Liver (tissue), 9 donors: ENCODE results near the gene TIAM2. TPM values are rescaled to one million over a fixed set of nuclear protein-coding genes. Genes with fewer than 3 reads are reported as not detected.

ENCODE experiments used
- DNase-seq: peaks from one replicate; pipeline ENCODE4 v3.0.0-alpha.2; 2017; ENCODE audit warnings: low spot score
- H3K27ac ChIP-seq, 2 donors: one replicate each; pipeline ENCODE4 v1.7.0; 2013; ENCODE audit warnings: inconsistent platforms in 2 of 2, low read length in 2 of 2, control low read depth in 1 of 2, low read depth in 1 of 2, mild to moderate bottlenecking in 1 of 2
- H3K27me3 ChIP-seq, 4 donors: one replicate each; pipeline versions ENCODE4 v1.6.1 to v1.7.0; 2013; ENCODE audit warnings: low read length in 3 of 4, inconsistent platforms in 1 of 4, mild to moderate bottlenecking in 1 of 4, moderate library complexity in 1 of 4; ENCODE audit not compliant: control insufficient read depth in 4 of 4, insufficient read depth in 4 of 4
- H3K36me3 ChIP-seq, 4 donors: one replicate each; pipeline versions ENCODE4 v1.6.1 to v1.7.0; 2013; ENCODE audit warnings: low read length in 3 of 4, mild to moderate bottlenecking in 3 of 4, low read depth in 1 of 4, moderate library complexity in 1 of 4; ENCODE audit not compliant: control insufficient read depth in 4 of 4, insufficient read depth in 3 of 4
- H3K4me1 ChIP-seq, 4 donors: one replicate each; pipeline versions ENCODE4 v1.6.1 to v1.7.0; 2013; ENCODE audit warnings: low read length in 3 of 4, mild to moderate bottlenecking in 3 of 4, moderate library complexity in 1 of 4; ENCODE audit not compliant: control insufficient read depth in 4 of 4, insufficient read depth in 4 of 4
- H3K4me3 ChIP-seq, 3 donors: one replicate each; pipeline versions ENCODE4 v1.6.1 to v1.7.0; 2013; ENCODE audit warnings: low read length in 3 of 3, control low read depth in 1 of 3, low read depth in 1 of 3, mild to moderate bottlenecking in 1 of 3
- H3K9ac ChIP-seq, 2 donors: one replicate each; pipeline ENCODE4 v1.7.0; 2013; ENCODE audit warnings: low read length in 2 of 2, mild to moderate bottlenecking in 2 of 2, moderate library complexity in 2 of 2, control low read depth in 1 of 2, low read depth in 1 of 2
- H3K9me3 ChIP-seq, 4 donors: one replicate each; pipeline versions ENCODE4 v1.6.1 to v1.7.0; 2013; ENCODE audit warnings: low read length in 3 of 4; ENCODE audit not compliant: control insufficient read depth in 4 of 4
- EGR1 ChIP-seq, 2 donors: IDR thresholded peaks; 2 replicates each; pipeline ENCODE4 v1.6.1; 2016 to 2018; ENCODE audit warnings: antibody characterized with exemption in 2 of 2, low read depth in 2 of 2
- FOXA2 ChIP-seq: IDR thresholded peaks from 2 replicates; pipeline ENCODE4 v1.6.1; 2016; ENCODE audit warnings: antibody characterized with exemption
- GABPA ChIP-seq, 2 donors: IDR thresholded peaks in 1 of 2; conservative IDR thresholded peaks in 1 of 2; 2 replicates each; pipeline ENCODE4 v1.6.1; 2016; ENCODE audit warnings: antibody characterized with exemption in 2 of 2, mild to moderate bottlenecking in 1 of 2, moderate library complexity in 1 of 2
- HNF4A ChIP-seq, 2 donors: conservative IDR thresholded peaks; 2 replicates each; pipeline ENCODE4 v1.6.1; 2016; ENCODE audit warnings: antibody characterized with exemption in 2 of 2, mild to moderate bottlenecking in 2 of 2
- HNF4G ChIP-seq: IDR thresholded peaks from 2 replicates; pipeline ENCODE4 v1.6.1; 2016; ENCODE audit warnings: antibody characterized with exemption
- JUND ChIP-seq, 2 donors: IDR thresholded peaks; 2 replicates each; pipeline ENCODE4 v1.6.1; 2016; ENCODE audit warnings: antibody characterized with exemption in 2 of 2
- NR2F2 ChIP-seq: IDR thresholded peaks from 2 replicates; pipeline ENCODE4 v1.6.1; 2016; ENCODE audit warnings: antibody characterized with exemption
- RAD21 ChIP-seq, 2 donors: IDR thresholded peaks; 2 replicates each; pipeline ENCODE4 v1.6.1; 2016; ENCODE audit warnings: antibody characterized with exemption in 2 of 2, mild to moderate bottlenecking in 2 of 2
- RXRA ChIP-seq, 2 donors: IDR thresholded peaks; 2 replicates each; pipeline ENCODE4 v1.6.1; 2017 to 2018; ENCODE audit warnings: antibody characterized with exemption in 2 of 2, mild to moderate bottlenecking in 1 of 2
- YY1 ChIP-seq: IDR thresholded peaks from 2 replicates; pipeline ENCODE4 v1.6.1; 2016; ENCODE audit warnings: antibody characterized with exemption, mild to moderate bottlenecking
- WGBS: extraction: QIAGEN DNeasy Blood & Tissue Kit; methylation state at CpG from one replicate; pipeline ENCODE4 v1.1.7; 2013; 5-methylcytosine and 5-hydroxymethylcytosine counted together
- polyA plus RNA-seq, 2 donors: library from polyadenylated mRNA; stranded (reverse) in 1 of 2; unstranded in 1 of 2; fragments of 200-250 nt in 1 of 2; fragments of >200 nt in 1 of 2; fragmentation: Nextera tagmentation in 1 of 2; extraction: Ambion mirVana in 1 of 2; gene quantifications; one replicate each; pipeline versions ENCODE4 v1.2.1 to v1.2.3, GENCODE V29; 2013 to 2015
- total RNA-seq, 2 donors: library from RNA; depleted of rRNA; stranded (reverse); fragments of >200 nt; gene quantifications; one replicate each; pipeline ENCODE4 v1.2.3, GENCODE V29; 2014
- TF ChIP-seq, protein P1 (sequence below): fragments of 150-350 bp; IDR thresholded peaks from 2 replicates; pipeline ENCODE4 v1.5.1; 2017; ENCODE audit warnings: improper control_type of control experiment, low read depth, low read length; ENCODE audit not compliant: missing input control
- TF ChIP-seq, protein P2 (sequence below): IDR thresholded peaks from 2 replicates; pipeline ENCODE4 v1.6.1; 2016; ENCODE audit warnings: antibody characterized with exemption
- TF ChIP-seq, protein P3 (sequence below): IDR thresholded peaks from 2 replicates; pipeline ENCODE4 v1.6.1; 2016; ENCODE audit warnings: antibody characterized with exemption, mild to moderate bottlenecking
- donor health status: healthy.
- donor health status: healthy.
- donor health status: healthy.
- donor health status: healthy.
- donor health status: healthy.

TIAM2 gene
- total and polyA plus RNA-seq, 4 donors, result 0.62 to 3.7 (median 2.4) TPM

DNA sequence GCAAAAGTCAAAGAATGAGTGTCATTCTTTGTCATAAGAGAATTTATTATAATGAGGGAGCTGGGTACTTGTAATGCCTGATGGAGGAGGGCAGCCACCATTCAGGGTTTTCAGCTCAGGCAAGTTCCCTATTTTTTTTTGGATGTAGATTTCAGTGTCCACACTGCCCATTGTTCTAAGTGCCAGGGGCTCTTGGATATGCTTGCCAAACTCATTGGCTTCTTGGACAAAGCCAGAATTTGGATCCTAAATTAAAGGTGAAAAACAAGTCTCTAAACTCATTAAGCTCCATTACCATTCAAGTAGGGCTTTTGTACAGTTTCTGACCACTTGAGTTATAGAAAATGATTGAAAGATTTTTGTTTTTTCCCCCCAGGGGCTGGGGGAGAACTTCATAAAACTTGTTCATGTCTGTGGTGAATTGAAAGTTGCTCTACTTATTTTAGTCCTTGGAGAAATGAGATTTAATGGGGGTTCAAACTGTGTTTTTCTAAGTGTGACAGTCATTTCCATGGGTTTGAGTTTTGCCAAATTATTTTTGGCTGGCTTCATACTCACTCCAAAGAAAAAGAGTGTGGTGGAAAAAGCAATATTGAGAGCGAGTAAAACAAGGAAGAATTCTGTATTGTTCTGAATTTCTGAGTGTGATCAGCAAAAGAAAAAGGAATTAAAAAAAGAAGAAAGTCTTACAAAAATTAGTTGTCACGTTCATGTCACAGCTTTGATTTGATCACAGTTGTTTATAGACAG lies 46.0 kb downstream of the TIAM2 start:
- Histone ChIP-seq H3K4me1 (no peaks in the 10 kb centered on the region), H3K27me3 (no peaks in the 10 kb centered on the region), H3K4me3 (no peak overlapping the region), H3K27ac (no peak overlapping the region), H3K9ac (no peak overlapping the region), H3K9me3 (no peaks in the 10 kb centered on the region), H3K36me3 (no peaks in the 10 kb centered on the region)
- no peak for DNase-seq
- 82% methylated on average over 2 of the region's 2 CpGs for WGBS
- TF ChIP-seq HNF4G (no peak), NR2F2 (no peak), YY1 (no peak)

DNA sequence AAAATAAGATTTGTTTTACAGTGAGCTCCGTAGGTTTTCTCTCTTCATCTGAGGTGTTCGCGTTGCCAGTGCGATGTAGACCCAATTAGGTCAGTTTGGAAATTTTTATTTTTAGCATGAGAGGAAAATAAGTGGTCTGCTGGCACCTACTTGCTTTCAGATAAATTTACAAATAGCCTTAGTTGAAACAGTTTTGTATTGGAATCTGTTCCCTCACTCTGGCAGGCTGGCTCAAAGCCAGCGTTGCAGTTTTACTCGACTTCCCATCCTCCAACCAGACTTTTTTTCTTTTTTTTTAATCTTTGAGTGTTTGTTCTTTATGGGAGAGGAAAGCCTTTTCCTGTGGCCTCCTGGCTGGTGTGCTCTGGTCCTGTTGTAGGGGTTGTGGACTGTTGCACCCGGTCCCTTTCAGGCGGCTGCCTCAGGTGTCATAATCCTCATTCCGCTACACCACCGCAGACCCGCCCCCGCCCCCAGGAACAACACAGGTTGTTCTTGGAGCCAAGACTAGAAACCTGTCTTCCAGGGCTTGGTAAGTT lies 46.7 kb downstream of the TIAM2 start:
- no peaks in the 10 kb centered on the region for H3K27me3 ChIP-seq
- H3K9ac ChIP-seq, result no peak overlapping the region
- DNase-seq, result no peak
- H3K9me3 ChIP-seq, result no peaks in the 10 kb centered on the region
- 81% methylated on average over 12 of the region's 12 CpGs for WGBS
- TF ChIP-seq GABPA (IDR thresholded peaks at IDR 0.05 in 1 of 2, conservative IDR thresholded peaks at IDR 0.05 in 1 of 2) (no peak), FOXA2 (no peak), HNF4A (conservative IDR thresholded peaks at IDR 0.05) (no peak), EGR1 (IDR thresholded peaks at IDR 0.05; ENCODE audit: low read depth in 2 of 2) (no peak), JUND (IDR thresholded peaks at IDR 0.05) (no peak), HNF4G (no peak), RAD21 (IDR thresholded peaks at IDR 0.05) (no peak), RXRA (IDR thresholded peaks at IDR 0.05) (no peak)
- TF ChIP-seq, protein P1, sequence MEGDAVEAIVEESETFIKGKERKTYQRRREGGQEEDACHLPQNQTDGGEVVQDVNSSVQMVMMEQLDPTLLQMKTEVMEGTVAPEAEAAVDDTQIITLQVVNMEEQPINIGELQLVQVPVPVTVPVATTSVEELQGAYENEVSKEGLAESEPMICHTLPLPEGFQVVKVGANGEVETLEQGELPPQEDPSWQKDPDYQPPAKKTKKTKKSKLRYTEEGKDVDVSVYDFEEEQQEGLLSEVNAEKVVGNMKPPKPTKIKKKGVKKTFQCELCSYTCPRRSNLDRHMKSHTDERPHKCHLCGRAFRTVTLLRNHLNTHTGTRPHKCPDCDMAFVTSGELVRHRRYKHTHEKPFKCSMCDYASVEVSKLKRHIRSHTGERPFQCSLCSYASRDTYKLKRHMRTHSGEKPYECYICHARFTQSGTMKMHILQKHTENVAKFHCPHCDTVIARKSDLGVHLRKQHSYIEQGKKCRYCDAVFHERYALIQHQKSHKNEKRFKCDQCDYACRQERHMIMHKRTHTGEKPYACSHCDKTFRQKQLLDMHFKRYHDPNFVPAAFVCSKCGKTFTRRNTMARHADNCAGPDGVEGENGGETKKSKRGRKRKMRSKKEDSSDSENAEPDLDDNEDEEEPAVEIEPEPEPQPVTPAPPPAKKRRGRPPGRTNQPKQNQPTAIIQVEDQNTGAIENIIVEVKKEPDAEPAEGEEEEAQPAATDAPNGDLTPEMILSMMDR, result no peak
- TF ChIP-seq, protein P2, sequence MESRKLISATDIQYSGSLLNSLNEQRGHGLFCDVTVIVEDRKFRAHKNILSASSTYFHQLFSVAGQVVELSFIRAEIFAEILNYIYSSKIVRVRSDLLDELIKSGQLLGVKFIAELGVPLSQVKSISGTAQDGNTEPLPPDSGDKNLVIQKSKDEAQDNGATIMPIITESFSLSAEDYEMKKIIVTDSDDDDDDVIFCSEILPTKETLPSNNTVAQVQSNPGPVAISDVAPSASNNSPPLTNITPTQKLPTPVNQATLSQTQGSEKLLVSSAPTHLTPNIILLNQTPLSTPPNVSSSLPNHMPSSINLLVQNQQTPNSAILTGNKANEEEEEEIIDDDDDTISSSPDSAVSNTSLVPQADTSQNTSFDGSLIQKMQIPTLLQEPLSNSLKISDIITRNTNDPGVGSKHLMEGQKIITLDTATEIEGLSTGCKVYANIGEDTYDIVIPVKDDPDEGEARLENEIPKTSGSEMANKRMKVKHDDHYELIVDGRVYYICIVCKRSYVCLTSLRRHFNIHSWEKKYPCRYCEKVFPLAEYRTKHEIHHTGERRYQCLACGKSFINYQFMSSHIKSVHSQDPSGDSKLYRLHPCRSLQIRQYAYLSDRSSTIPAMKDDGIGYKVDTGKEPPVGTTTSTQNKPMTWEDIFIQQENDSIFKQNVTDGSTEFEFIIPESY, result no peak
- TF ChIP-seq, protein P3, sequence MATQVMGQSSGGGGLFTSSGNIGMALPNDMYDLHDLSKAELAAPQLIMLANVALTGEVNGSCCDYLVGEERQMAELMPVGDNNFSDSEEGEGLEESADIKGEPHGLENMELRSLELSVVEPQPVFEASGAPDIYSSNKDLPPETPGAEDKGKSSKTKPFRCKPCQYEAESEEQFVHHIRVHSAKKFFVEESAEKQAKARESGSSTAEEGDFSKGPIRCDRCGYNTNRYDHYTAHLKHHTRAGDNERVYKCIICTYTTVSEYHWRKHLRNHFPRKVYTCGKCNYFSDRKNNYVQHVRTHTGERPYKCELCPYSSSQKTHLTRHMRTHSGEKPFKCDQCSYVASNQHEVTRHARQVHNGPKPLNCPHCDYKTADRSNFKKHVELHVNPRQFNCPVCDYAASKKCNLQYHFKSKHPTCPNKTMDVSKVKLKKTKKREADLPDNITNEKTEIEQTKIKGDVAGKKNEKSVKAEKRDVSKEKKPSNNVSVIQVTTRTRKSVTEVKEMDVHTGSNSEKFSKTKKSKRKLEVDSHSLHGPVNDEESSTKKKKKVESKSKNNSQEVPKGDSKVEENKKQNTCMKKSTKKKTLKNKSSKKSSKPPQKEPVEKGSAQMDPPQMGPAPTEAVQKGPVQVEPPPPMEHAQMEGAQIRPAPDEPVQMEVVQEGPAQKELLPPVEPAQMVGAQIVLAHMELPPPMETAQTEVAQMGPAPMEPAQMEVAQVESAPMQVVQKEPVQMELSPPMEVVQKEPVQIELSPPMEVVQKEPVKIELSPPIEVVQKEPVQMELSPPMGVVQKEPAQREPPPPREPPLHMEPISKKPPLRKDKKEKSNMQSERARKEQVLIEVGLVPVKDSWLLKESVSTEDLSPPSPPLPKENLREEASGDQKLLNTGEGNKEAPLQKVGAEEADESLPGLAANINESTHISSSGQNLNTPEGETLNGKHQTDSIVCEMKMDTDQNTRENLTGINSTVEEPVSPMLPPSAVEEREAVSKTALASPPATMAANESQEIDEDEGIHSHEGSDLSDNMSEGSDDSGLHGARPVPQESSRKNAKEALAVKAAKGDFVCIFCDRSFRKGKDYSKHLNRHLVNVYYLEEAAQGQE, result no peak
- no peak overlapping the region for H3K27ac ChIP-seq
- H3K4me1 ChIP-seq, result no peaks in the 10 kb centered on the region
- H3K4me3 ChIP-seq, result no peak overlapping the region
- no peaks in the 10 kb centered on the region for H3K36me3 ChIP-seq
